ENCODE results near the gene CLK2. TPM values are rescaled to one million over a fixed set of nuclear protein-coding genes. Genes with fewer than 3 reads are reported as not detected.

The CLK2 gene
- total and polyA plus RNA-seq, 9 of the 15 experiments (the other 6 are each of a cell fraction or from before 2014, with no cell fraction given): 13.5 to 81.4 (median 39.6) TPM

DNA sequence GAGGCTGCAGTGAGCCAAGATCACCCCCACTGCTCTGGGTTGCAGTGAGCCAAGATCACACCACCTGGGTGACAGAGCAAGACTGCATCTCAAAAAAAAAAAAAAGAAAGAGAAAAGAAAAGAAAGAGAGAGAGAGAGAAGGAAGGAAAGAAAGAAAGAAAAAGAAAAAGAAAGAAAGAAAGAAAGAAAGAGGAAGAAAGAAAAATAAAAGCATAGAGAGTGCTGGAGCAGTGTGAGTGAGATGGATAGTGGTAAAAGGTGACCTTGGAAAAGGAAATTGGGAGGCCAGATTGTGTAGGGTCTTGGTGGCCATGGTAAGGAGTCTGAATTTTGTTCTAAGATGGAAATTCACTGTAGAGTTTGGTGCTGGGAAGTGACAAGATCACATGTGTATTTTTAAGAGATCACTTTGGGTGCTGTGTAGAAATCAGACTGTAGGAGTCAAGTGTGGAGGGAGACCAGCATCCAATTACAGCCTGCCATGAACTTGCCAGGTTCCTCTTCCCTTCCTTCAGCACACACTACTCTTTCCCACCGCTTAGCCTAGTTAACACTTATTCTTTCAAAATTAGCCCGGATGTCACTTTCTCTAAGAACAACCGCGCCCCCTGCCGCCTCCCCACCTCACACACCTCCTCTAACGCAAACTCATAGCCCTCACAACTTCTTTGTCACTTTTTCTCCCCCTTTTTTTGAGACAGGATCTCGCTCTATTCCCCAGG is 47.0 kb downstream of the CLK2 start (continued):
- TF ChIP-seq DNMT1 (IDR thresholded peaks at IDR 0.05): no peak
- TF ChIP-seq MCM3 (IDR thresholded peaks at IDR 0.05): no peak
- TF ChIP-seq, protein P1, sequence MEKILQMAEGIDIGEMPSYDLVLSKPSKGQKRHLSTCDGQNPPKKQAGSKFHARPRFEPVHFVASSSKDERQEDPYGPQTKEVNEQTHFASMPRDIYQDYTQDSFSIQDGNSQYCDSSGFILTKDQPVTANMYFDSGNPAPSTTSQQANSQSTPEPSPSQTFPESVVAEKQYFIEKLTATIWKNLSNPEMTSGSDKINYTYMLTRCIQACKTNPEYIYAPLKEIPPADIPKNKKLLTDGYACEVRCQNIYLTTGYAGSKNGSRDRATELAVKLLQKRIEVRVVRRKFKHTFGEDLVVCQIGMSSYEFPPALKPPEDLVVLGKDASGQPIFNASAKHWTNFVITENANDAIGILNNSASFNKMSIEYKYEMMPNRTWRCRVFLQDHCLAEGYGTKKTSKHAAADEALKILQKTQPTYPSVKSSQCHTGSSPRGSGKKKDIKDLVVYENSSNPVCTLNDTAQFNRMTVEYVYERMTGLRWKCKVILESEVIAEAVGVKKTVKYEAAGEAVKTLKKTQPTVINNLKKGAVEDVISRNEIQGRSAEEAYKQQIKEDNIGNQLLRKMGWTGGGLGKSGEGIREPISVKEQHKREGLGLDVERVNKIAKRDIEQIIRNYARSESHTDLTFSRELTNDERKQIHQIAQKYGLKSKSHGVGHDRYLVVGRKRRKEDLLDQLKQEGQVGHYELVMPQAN (IDR thresholded peaks at IDR 0.05; ENCODE audit: borderline replicate concordance): no peak; the same call in 1 of the 2 replicates
- TF ChIP-seq NR2C2 (CRISPR knock-in tag; IDR thresholded peaks at IDR 0.05): no peak
- TF ChIP-seq NR2C2 (tag; IDR thresholded peaks at IDR 0.05): peak; percentile 42; the same call in 1 of the 2 replicates
- TF ChIP-seq, protein P2, sequence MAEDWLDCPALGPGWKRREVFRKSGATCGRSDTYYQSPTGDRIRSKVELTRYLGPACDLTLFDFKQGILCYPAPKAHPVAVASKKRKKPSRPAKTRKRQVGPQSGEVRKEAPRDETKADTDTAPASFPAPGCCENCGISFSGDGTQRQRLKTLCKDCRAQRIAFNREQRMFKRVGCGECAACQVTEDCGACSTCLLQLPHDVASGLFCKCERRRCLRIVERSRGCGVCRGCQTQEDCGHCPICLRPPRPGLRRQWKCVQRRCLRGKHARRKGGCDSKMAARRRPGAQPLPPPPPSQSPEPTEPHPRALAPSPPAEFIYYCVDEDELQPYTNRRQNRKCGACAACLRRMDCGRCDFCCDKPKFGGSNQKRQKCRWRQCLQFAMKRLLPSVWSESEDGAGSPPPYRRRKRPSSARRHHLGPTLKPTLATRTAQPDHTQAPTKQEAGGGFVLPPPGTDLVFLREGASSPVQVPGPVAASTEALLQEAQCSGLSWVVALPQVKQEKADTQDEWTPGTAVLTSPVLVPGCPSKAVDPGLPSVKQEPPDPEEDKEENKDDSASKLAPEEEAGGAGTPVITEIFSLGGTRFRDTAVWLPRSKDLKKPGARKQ (CRISPR knock-in tag; IDR thresholded peaks at IDR 0.05): no peak
- no peak for TF ChIP-seq POLR3G (IDR thresholded peaks at IDR 0.05; ENCODE audit: extremely low read depth, insufficient read length, insufficient replicate concordance)
- TF ChIP-seq TEAD1 (CRISPR knock-in tag; IDR thresholded peaks at IDR 0.05): no peak; a peak in 1 of 4 replicates
- TF ChIP-seq ZFP1 (CRISPR knock-in tag; IDR thresholded peaks at IDR 0.05): no peak
- no peak for TF ChIP-seq CBX3 (IDR thresholded peaks at IDR 0.05; ENCODE audit: borderline replicate concordance in 1 of 2, low read length in 2 of 2)
- TF ChIP-seq HNRNPL (IDR thresholded peaks at IDR 0.05; ENCODE audit: low read depth, low read length): no peak
- no peak for TF ChIP-seq HNRNPH1 (optimal IDR thresholded peaks at IDR 0.05; ENCODE audit: low read depth, low read length)
- no peak for TF ChIP-seq ETV6 (IDR thresholded peaks at IDR 0.05; ENCODE audit: borderline replicate concordance in 1 of 2, low read depth in 2 of 2, low read length in 1 of 2)
- TF ChIP-seq ETV6 (CRISPR knock-in tag; IDR thresholded peaks at IDR 0.05; ENCODE audit: borderline replicate concordance): no peak
- TF ChIP-seq DPF2 (IDR thresholded peaks at IDR 0.05): 0 out of 2 replicates have a peak, but pooled peaks have one; percentile 25
- no peak for TF ChIP-seq CHD2 (IDR thresholded peaks at IDR 0.05; ENCODE audit: low read depth, low read length)
- TF ChIP-seq RBM25 (IDR thresholded peaks at IDR 0.05; ENCODE audit: low read depth, low read length, severe bottlenecking): no peak
- TF ChIP-seq ZNF174 (CRISPR knock-in tag; IDR thresholded peaks at IDR 0.05): no peak
- TF ChIP-seq TRIM24 (IDR thresholded peaks at IDR 0.05): peak in 1 of 2 experiments; percentile 19; a peak in 1 of 4 replicates
- TF ChIP-seq ATF7 (IDR thresholded peaks at IDR 0.05): no peak
- TF ChIP-seq, protein P3, sequence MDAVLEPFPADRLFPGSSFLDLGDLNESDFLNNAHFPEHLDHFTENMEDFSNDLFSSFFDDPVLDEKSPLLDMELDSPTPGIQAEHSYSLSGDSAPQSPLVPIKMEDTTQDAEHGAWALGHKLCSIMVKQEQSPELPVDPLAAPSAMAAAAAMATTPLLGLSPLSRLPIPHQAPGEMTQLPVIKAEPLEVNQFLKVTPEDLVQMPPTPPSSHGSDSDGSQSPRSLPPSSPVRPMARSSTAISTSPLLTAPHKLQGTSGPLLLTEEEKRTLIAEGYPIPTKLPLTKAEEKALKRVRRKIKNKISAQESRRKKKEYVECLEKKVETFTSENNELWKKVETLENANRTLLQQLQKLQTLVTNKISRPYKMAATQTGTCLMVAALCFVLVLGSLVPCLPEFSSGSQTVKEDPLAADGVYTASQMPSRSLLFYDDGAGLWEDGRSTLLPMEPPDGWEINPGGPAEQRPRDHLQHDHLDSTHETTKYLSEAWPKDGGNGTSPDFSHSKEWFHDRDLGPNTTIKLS (IDR thresholded peaks at IDR 0.05; ENCODE audit: borderline replicate concordance, low read depth): no peak
- no peak for TF ChIP-seq ZNF507 (tag; conservative IDR thresholded peaks at IDR 0.05)
- TF ChIP-seq, protein P4, sequence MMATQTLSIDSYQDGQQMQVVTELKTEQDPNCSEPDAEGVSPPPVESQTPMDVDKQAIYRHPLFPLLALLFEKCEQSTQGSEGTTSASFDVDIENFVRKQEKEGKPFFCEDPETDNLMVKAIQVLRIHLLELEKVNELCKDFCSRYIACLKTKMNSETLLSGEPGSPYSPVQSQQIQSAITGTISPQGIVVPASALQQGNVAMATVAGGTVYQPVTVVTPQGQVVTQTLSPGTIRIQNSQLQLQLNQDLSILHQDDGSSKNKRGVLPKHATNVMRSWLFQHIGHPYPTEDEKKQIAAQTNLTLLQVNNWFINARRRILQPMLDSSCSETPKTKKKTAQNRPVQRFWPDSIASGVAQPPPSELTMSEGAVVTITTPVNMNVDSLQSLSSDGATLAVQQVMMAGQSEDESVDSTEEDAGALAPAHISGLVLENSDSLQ (IDR thresholded peaks at IDR 0.05): peak; percentile 53; the same call in 1 of the 2 replicates
